B cell (primary cell): ENCODE data around the gene CMTM6. TPM values are rescaled to one million over a fixed set of nuclear protein-coding genes. Genes with fewer than 3 reads are reported as not detected.

Experiments
- ATAC-seq: fragments of 200-7000 bp; cut with Tn5 transposase; one replicate; pipeline ENCODE4 v1.10.0; 2021; ENCODE audit warnings: low read depth, mild to moderate bottlenecking, moderate number of reproducible peaks, moderate library complexity
- CTCF ChIA-PET: fragments of 350-600 bp; sonication (Branson Sonifier 250); formaldehyde crosslinking; loops from one replicate; lab custom pipeline; 2021; ENCODE audit warnings: antibody characterized with exemption, inconsistent platforms; lab: Charles Lee
- POLR2A ChIA-PET: fragments of 350-600 bp; sonication (Branson Sonifier 250); formaldehyde crosslinking; loops from one replicate; lab custom pipeline; 2021; ENCODE audit warnings: antibody characterized with exemption; lab: Charles Lee
- DNase-seq: peaks from one replicate; pipeline ENCODE4 v3.0.0; 2013
- H2AFZ ChIP-seq: 2 replicates; pipeline ENCODE4 v1.6.1; 2012; ENCODE audit warnings: mild to moderate bottlenecking, low read depth, low read length; ENCODE audit not compliant: insufficient read depth, poor library complexity, severe bottlenecking
- H3K27ac ChIP-seq, 2 donors: 1 replicate in 1 of 2; 2 replicates in 1 of 2; pipeline ENCODE4 v1.5.1; 2012 to 2013; ENCODE audit warnings: low read length in 2 of 2, mild to moderate bottlenecking in 2 of 2, moderate library complexity in 1 of 2
- H3K27me3 ChIP-seq, 4 experiments: fragments of 200-600 bp in 1 of 4; sonication (generic) in 1 of 4; replicated peaks in 1 of 4; 1 replicate in 2 of 4; 2 replicates in 2 of 4; pipeline versions ENCODE4 v1.6.1 to v1.7.0; 2013 to 2016; ENCODE audit warnings: low read length in 3 of 4, mild to moderate bottlenecking in 2 of 4, mixed read lengths in 1 of 4, moderate library complexity in 1 of 4; ENCODE audit not compliant: insufficient read depth in 4 of 4, control insufficient read depth in 3 of 4; ENCODE audit errors: control extremely low read depth in 1 of 4
- H3K36me3 ChIP-seq, 2 experiments: replicated peaks in 1 of 2; 1 replicate in 1 of 2; 2 replicates in 1 of 2; pipeline versions ENCODE4 v1.6.1 to v1.7.1; 2013; ENCODE audit warnings: low read length in 1 of 2; ENCODE audit not compliant: insufficient read depth in 2 of 2, control insufficient read depth in 1 of 2; ENCODE audit errors: control extremely low read depth in 1 of 2, extremely low read depth in 1 of 2
- H3K4me1 ChIP-seq, 2 donors: fragments of 200-600 bp in 1 of 2; sonication (generic) in 1 of 2; 1 replicate in 1 of 2; 2 replicates in 1 of 2; pipeline versions ENCODE4 v1.5.1 to v1.6.1; 2013 to 2017; ENCODE audit warnings: low read length in 2 of 2; ENCODE audit not compliant: control insufficient read depth in 2 of 2, insufficient read depth in 2 of 2
- H3K4me2 ChIP-seq: replicated peaks from 2 replicates; pipeline ENCODE3; 2012; ENCODE audit warnings: mild to moderate bottlenecking, low read depth, low read length; ENCODE audit not compliant: poor library complexity, severe bottlenecking
- H3K4me3 ChIP-seq, 5 experiments: fragments of 200-600 bp in 1 of 5; sonication (generic) in 1 of 5; 1 replicate in 3 of 5; 2 replicates in 2 of 5; pipeline versions ENCODE4 v1.5.1 to v1.7.0; 2011 to 2016; ENCODE audit warnings: low read length in 4 of 5, mild to moderate bottlenecking in 4 of 5, low read depth in 2 of 5, control low read depth in 1 of 5, moderate library complexity in 1 of 5; ENCODE audit not compliant: insufficient read depth in 1 of 5; ENCODE audit errors: control extremely low read depth in 1 of 5, extremely low read depth in 1 of 5
- H3K79me2 ChIP-seq: fragments of 200-600 bp; sonication (generic); one replicate; pipeline ENCODE4 v1.6.0; 2016; ENCODE audit warnings: low read length; ENCODE audit not compliant: control insufficient read depth, insufficient read depth
- H3K9ac ChIP-seq: fragments of 200-600 bp; sonication (generic); 2 replicates; pipeline ENCODE4 v1.6.1; 2017; ENCODE audit warnings: mild to moderate bottlenecking, low read length, moderate library complexity
- H3K9me3 ChIP-seq, 3 donors: one replicate each; pipeline versions ENCODE4 v1.6.1 to v1.7.1; 2013; ENCODE audit warnings: low read length in 2 of 3; ENCODE audit not compliant: control insufficient read depth in 2 of 3, insufficient read depth in 1 of 3; ENCODE audit errors: control extremely low read depth in 1 of 3
- H4K20me1 ChIP-seq: 2 replicates; pipeline ENCODE4 v1.6.0; 2012; ENCODE audit warnings: mild to moderate bottlenecking, low read length; ENCODE audit not compliant: insufficient read depth, control insufficient read depth, poor library complexity, severe bottlenecking
- H3K27ac Mint-ChIP-seq: one replicate; pipeline ENCODE4 v1.8.0; 2021; ENCODE audit warnings: mixed read lengths
- H3K27me3 Mint-ChIP-seq: one replicate; pipeline ENCODE4 v1.8.0; 2021; ENCODE audit warnings: mixed read lengths
- H3K4me1 Mint-ChIP-seq: one replicate; pipeline ENCODE4 v1.8.0; 2021; ENCODE audit warnings: mixed read lengths
- H3K4me3 Mint-ChIP-seq: one replicate; pipeline ENCODE4 v1.8.0; 2021; ENCODE audit warnings: mixed read lengths
- H3K9me3 Mint-ChIP-seq: one replicate; pipeline ENCODE4 v1.8.0; 2022; ENCODE audit warnings: mixed read lengths; ENCODE audit not compliant: insufficient read depth
- CTCF ChIP-seq: fragments of 200-600 bp; IDR thresholded peaks from one replicate; pipeline ENCODE4 v1.8.0; 2022; ENCODE audit warnings: antibody characterized with exemption, mild to moderate bottlenecking
- EZH2 ChIP-seq: IDR thresholded peaks from 2 replicates; pipeline ENCODE4 v1.6.1; 2012; ENCODE audit warnings: borderline replicate concordance, low read depth, mild to moderate bottlenecking, moderate library complexity, low read length; ENCODE audit not compliant: insufficient read depth, poor library complexity, severe bottlenecking
- WGBS: methylation state at CpG from one replicate; pipeline ENCODE4 v1.1.5; 2013; ENCODE audit warnings: missing lambda C conversion rate; ENCODE audit not compliant: insufficient coverage; 5-methylcytosine and 5-hydroxymethylcytosine counted together
- intact Hi-C: fragments of 100-400 bp; cut with micrococcal nuclease; formaldehyde crosslinking; loops from one replicate; pipeline ENCODE4 v1.10.0; 2022
- polyA plus RNA-seq: library from polyadenylated mRNA; depleted of rRNA; stranded (reverse); fragments of >200 nt; gene quantifications from 2 replicates; pipeline ENCODE4 v1.2.3, GENCODE V29; 2012
- total RNA-seq, 2 donors: library from RNA; stranded (reverse); fragments of 120-200 nt in 1 of 2; gene quantifications; 1 replicate in 1 of 2; 2 replicates in 1 of 2; pipeline versions ENCODE4 v1.2.3 to v1.2.4, GENCODE V29; 2013 to 2022

CMTM6 gene
- total and polyA plus RNA-seq, 2 donors (not counting 1 experiment from before 2014, with no cell fraction given) = 19.2 to 66.3 TPM

- Histone ChIP-seq H3K4me1 (no peaks in the 10 kb centered on the region), H3K9ac (no peak overlapping the region), H4K20me1 (peaks cover 16% of the 10 kb centered on the region), H3K36me3 (peaks cover 3 to 28% of the 10 kb centered on the region in 2 experiments), H3K4me3 (no peak overlapping the region), H3K79me2 (peaks cover 30% of the 10 kb centered on the region), H2AFZ (no peak overlapping the region), H3K27ac (no peak overlapping the region), H3K4me2 (no peak overlapping the region), H3K27me3 (no peaks in the 10 kb centered on the region), H3K9me3 (no peaks in the 10 kb centered on the region)
- POLR2A ChIA-PET = no interaction called here
- Mint-ChIP-seq H3K9me3 (no peaks in the 10 kb centered on the region), H3K4me3 (no peak overlapping the region), H3K27me3 (no peaks in the 10 kb centered on the region), H3K4me1 (peaks cover 6% of the 10 kb centered on the region), H3K27ac (no peak overlapping the region)
- DNase-seq = no peak
- no peak for ATAC-seq
- TF ChIP-seq EZH2 (no peak), CTCF (no peak)
- no CpG with 5 or more reads among the region's 2 CpGs for WGBS
- intact Hi-C loops = no loop called here
- CTCF ChIA-PET = no interaction called here
Measured at GRCh38 chr3:32542807-32543206, 40.2 kb upstream of the CMTM6 start.

GRCh38 chr3:32540899-32541298, 38.2 kb upstream of the CMTM6 start:
- no peak overlapping the region for H3K4me3 Mint-ChIP-seq
- no peak overlapping the region for H3K4me3 ChIP-seq
- no peak for TF ChIP-seq CTCF
- TF ChIP-seq EZH2 = no peak
- ATAC-seq = no peak
- H3K9ac ChIP-seq = no peak overlapping the region
- intact Hi-C loops = no loop called here
- peaks cover 12% of the 10 kb centered on the region for H3K79me2 ChIP-seq
- H3K4me1 ChIP-seq = no peaks in the 10 kb centered on the region
- DNase-seq = no peak
- H3K9me3 Mint-ChIP-seq = no peaks in the 10 kb centered on the region
- ChIA-PET POLR2A (no interaction called here), CTCF (no interaction called here)
- no peak overlapping the region for H2AFZ ChIP-seq
- H4K20me1 ChIP-seq = peaks cover under 1% of the 10 kb centered on the region
- H3K9me3 ChIP-seq = no peaks in the 10 kb centered on the region
- peaks cover 2% of the 10 kb centered on the region for H3K4me1 Mint-ChIP-seq
- H3K27me3 ChIP-seq = no peaks in the 10 kb centered on the region
- no peak overlapping the region for H3K27ac Mint-ChIP-seq
- H3K27ac ChIP-seq = no peak overlapping the region
- peaks cover 3 to 33% of the 10 kb centered on the region in 2 experiments for H3K36me3 ChIP-seq
- WGBS = no CpG with 5 or more reads among the region's 4 CpGs
- no peak overlapping the region for H3K4me2 ChIP-seq
- H3K27me3 Mint-ChIP-seq = no peaks in the 10 kb centered on the region
